Hepatocyte (in vitro differentiated cells): ENCODE results near the gene ARHGAP35. TPM values are rescaled to one million over a fixed set of nuclear protein-coding genes. Genes with fewer than 3 reads are reported as not detected.

Experiments
- DNase-seq: peaks from one replicate; pipeline ENCODE4 v3.0.0-alpha.2; 2016; ENCODE audit warnings: low spot score
- H2AFZ ChIP-seq: fragments of 200-600 bp; sonication (generic); 2 replicates; pipeline ENCODE4 v1.6.0; 2016; ENCODE audit warnings: antibody characterized with exemption, mild to moderate bottlenecking
- H3K27ac ChIP-seq: fragments of 200-600 bp; sonication (generic); 2 replicates; pipeline ENCODE4 v1.5.1; 2016; ENCODE audit warnings: mild to moderate bottlenecking
- H3K27me3 ChIP-seq: fragments of 200-600 bp; sonication (generic); 2 replicates; pipeline ENCODE4 v1.6.1; 2016
- H3K36me3 ChIP-seq: fragments of 200-600 bp; sonication (generic); replicated peaks from 2 replicates; pipeline ENCODE4 v1.5.1; 2016; ENCODE audit warnings: low read depth; ENCODE audit not compliant: insufficient read depth
- H3K4me1 ChIP-seq: fragments of 200-600 bp; sonication (generic); 2 replicates; pipeline ENCODE4 v1.5.1; 2016; ENCODE audit warnings: mild to moderate bottlenecking, moderate library complexity; ENCODE audit not compliant: insufficient read depth
- H3K4me2 ChIP-seq: fragments of 200-600 bp; sonication (generic); 2 replicates; pipeline ENCODE4 v1.6.0; 2016
- H3K4me3 ChIP-seq: fragments of 200-600 bp; sonication (generic); 2 replicates; pipeline ENCODE4 v1.5.1; 2016; ENCODE audit warnings: mild to moderate bottlenecking
- H3K79me2 ChIP-seq: fragments of 200-600 bp; sonication (generic); 2 replicates; pipeline ENCODE4 v1.6.0; 2017; ENCODE audit warnings: mild to moderate bottlenecking
- H3K9me2 ChIP-seq: fragments of 200-600 bp; sonication (generic); replicated peaks from 2 replicates; pipeline ENCODE4 v1.6.0; 2017; ENCODE audit warnings: mild to moderate bottlenecking; ENCODE audit not compliant: insufficient read depth
- H3K9me3 ChIP-seq: fragments of 200-600 bp; sonication (generic); 2 replicates; pipeline ENCODE4 v1.5.1; 2016; ENCODE audit warnings: low read depth, mild to moderate bottlenecking
- H4K20me1 ChIP-seq: fragments of 200-600 bp; sonication (generic); 2 replicates; pipeline ENCODE4 v1.6.0; 2016; ENCODE audit warnings: mild to moderate bottlenecking; ENCODE audit not compliant: insufficient read depth, poor library complexity, severe bottlenecking
- EZH2 ChIP-seq: fragments of 200-600 bp; sonication (generic); IDR thresholded peaks from 2 replicates; pipeline ENCODE4 v1.6.1; 2016; ENCODE audit warnings: antibody characterized with exemption, mild to moderate bottlenecking, borderline replicate concordance
- EZH2phosphoT487 ChIP-seq: fragments of 200-600 bp; sonication (generic); IDR thresholded peaks from one replicate; pipeline ENCODE4 v1.6.1; 2018; ENCODE audit warnings: antibody characterized with exemption, mild to moderate bottlenecking, low read depth, moderate library complexity; ENCODE audit not compliant: unreplicated experiment, severe bottlenecking
- WGBS: methylation state at CpG from one replicate; pipeline ENCODE4 v1.1.6; 2016; ENCODE audit warnings: low lambda C conversion rate; ENCODE audit errors: missing lambda C conversion rate; 5-methylcytosine and 5-hydroxymethylcytosine counted together
- polyA plus RNA-seq: library from polyadenylated mRNA; unstranded; fragments of >200 nt; fragmentation: Nextera tagmentation; extraction: Ambion mirVana; gene quantifications from 2 replicates; pipeline ENCODE4 v1.2.1, GENCODE V29; 2016
- total RNA-seq: library from RNA; depleted of rRNA; stranded (reverse); fragments of >200 nt; gene quantifications from 2 replicates; pipeline ENCODE4 v1.2.3, GENCODE V29; 2014
- TF ChIP-seq, protein P1 (sequence below): fragments of 200-600 bp; sonication (generic); IDR thresholded peaks from 2 replicates; pipeline ENCODE4 v1.5.1; 2016; ENCODE audit warnings: antibody characterized with exemption, mild to moderate bottlenecking; ENCODE audit not compliant: poor library complexity

ARHGAP35 gene
- total and polyA plus RNA-seq, 2 experiments from 2014 or later: 18.6 to 48.1 TPM

DNA sequence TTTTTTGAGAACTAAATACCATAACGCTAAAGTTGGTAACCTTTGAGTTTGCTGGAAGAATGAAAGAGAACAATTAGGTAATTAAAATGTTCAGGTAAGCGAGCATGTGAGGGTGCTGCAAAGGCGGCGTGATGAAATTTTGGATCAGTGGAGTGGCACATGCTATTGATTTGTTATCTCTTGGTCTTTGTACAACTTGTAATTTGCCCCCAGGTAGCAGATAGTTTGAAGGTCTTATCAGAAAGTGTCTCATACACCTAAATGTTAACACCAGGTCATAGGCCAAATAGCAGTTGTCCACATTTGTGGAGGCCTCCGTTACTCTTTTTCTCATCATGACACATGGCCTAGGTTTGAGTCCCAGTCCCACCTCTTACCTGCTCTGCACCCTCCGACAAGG lies 14.9 kb downstream of the ARHGAP35 start:
- Histone ChIP-seq H3K9me3 (no peaks in the 10 kb centered on the region), H4K20me1 (peaks cover 52% of the 10 kb centered on the region), H3K4me2 (no peak overlapping the region), H3K9me2 (no peaks in the 10 kb centered on the region), H2AFZ (no peak overlapping the region), H3K27me3 (no peaks in the 10 kb centered on the region), H3K27ac (peak overlapping the region; percentile 29), H3K79me2 (peaks cover 100% of the 10 kb centered on the region), H3K4me1 (no peaks in the 10 kb centered on the region), H3K36me3 (no peaks in the 10 kb centered on the region), H3K4me3 (no peak overlapping the region)
- TF ChIP-seq, protein P1, sequence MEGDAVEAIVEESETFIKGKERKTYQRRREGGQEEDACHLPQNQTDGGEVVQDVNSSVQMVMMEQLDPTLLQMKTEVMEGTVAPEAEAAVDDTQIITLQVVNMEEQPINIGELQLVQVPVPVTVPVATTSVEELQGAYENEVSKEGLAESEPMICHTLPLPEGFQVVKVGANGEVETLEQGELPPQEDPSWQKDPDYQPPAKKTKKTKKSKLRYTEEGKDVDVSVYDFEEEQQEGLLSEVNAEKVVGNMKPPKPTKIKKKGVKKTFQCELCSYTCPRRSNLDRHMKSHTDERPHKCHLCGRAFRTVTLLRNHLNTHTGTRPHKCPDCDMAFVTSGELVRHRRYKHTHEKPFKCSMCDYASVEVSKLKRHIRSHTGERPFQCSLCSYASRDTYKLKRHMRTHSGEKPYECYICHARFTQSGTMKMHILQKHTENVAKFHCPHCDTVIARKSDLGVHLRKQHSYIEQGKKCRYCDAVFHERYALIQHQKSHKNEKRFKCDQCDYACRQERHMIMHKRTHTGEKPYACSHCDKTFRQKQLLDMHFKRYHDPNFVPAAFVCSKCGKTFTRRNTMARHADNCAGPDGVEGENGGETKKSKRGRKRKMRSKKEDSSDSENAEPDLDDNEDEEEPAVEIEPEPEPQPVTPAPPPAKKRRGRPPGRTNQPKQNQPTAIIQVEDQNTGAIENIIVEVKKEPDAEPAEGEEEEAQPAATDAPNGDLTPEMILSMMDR: no peak
- TF ChIP-seq EZH2phosphoT487: no peak
- TF ChIP-seq EZH2: no peak
- 66% methylated on average over 6 of the region's 6 CpGs for WGBS
- DNase-seq: no peak

DNA sequence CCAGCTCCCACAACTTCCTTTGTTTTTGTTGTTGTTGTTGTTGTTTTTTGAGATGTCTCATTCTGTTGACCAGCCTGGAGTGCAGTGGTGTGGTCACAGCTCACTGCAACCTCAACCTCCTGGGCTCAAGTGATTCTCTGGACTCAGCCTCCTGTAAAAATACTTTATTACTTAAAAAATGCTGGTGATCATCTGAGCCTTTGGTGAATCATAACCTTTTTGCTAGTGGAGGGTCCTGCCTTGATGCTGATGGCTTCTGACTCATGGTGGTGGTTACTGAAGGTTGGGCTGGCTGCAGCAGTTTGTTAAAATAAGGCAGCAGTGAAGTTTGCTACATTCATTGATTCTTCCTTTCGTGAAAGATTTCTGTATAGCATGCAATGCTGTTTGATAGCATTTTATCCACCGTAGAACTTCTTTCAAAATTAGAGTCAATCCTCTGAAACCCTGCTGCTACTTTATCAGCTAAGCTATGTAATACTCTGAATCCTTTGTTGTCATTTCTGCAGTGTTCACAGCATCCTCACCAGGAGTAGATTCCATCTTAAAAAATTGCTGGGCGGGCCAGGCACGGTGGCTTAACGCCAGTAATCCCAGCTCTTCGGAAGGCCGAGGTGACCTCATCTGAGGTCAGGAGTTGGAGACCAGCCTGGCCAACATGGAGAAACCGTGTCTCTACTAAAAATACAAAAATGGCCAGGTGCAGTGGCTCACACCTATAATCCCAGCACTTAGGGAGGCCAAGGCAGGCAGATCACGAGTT lies 18.0 kb downstream of the ARHGAP35 start:
- H4K20me1 ChIP-seq: peaks cover 44% of the 10 kb centered on the region
- H3K9me2 ChIP-seq: no peaks in the 10 kb centered on the region
- DNase-seq: no peak
- H3K4me1 ChIP-seq: peaks cover 13% of the 10 kb centered on the region
- TF ChIP-seq EZH2 (no peak), EZH2phosphoT487 (no peak)
- TF ChIP-seq, protein P1: no peak
- peaks cover 99% of the 10 kb centered on the region for H3K79me2 ChIP-seq
- H3K9me3 ChIP-seq: no peaks in the 10 kb centered on the region
- no peaks in the 10 kb centered on the region for H3K27me3 ChIP-seq
- no peak overlapping the region for H3K27ac ChIP-seq
- H2AFZ ChIP-seq: no peak overlapping the region
- WGBS: 65% methylated on average over 9 of the region's 9 CpGs
- no peak overlapping the region for H3K4me2 ChIP-seq
- H3K36me3 ChIP-seq: no peaks in the 10 kb centered on the region
- H3K4me3 ChIP-seq: no peak overlapping the region

- Histone ChIP-seq H3K27me3 (no peaks in the 10 kb centered on the region), H3K9me2 (no peaks in the 10 kb centered on the region), H3K4me2 (no peak overlapping the region), H3K27ac (no peak overlapping the region), H4K20me1 (peaks cover 41% of the 10 kb centered on the region), H3K4me3 (no peak overlapping the region), H2AFZ (no peak overlapping the region), H3K36me3 (no peaks in the 10 kb centered on the region), H3K4me1 (peaks cover 13% of the 10 kb centered on the region), H3K79me2 (peaks cover 99% of the 10 kb centered on the region), H3K9me3 (no peaks in the 10 kb centered on the region)
- TF ChIP-seq EZH2phosphoT487 (no peak), EZH2 (no peak)
- TF ChIP-seq, protein P1: no peak
- WGBS: 96% methylated on average over 1 of the region's 1 CpG
- DNase-seq: no peak
These were observed 19.6 kb downstream of the ARHGAP35 start for GRCh38 chr19:46880431-46880830.
